Measurements from ENCODE around the gene ACSBG1. TPM values are rescaled to one million over a fixed set of nuclear protein-coding genes. Genes with fewer than 3 reads are reported as not detected.
A peak's percentile ranks its signal among the peaks of the same experiment; 100 is the strongest.

ACSBG1 gene
- total and polyA plus RNA-seq, 2 of the 8 experiments (the other 6 are each of a cell fraction or from before 2014, with no cell fraction given) = 5.4 to 7.1 TPM

DNA sequence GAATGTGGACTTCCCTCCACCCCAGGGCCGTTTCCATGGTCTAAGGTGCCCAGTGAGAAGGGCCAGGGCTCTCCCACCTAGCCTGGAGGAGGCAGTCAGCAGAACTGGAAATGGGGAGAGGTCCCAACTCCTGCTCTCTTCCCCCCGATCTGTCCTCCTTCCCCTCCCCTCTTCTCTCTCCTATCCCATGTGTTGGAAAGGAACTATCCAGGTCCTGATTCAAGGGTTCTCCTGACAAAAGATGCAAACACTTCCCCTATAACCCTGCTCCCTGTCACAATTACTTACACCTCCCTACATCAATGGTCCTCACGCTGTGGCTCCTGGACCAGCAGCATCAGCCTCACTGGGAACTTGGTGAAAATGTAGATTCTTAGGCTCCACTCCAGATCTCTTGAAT lies 109.1 kb downstream of the ACSBG1 start:
- Histone ChIP-seq H2BK120ac (replicated peaks; ENCODE audit: low read depth, low read length) (no peak overlapping the region), H3K27ac (ENCODE audit: low read depth, low read length) (no peak overlapping the region), H3K9ac (replicated peaks in 1 of 4; ENCODE audit: extremely low read depth in 1 of 4, low read depth in 3 of 4, low read length in 3 of 4) (no peak overlapping the region), H3K4me2 (ENCODE audit: insufficient read depth in 1 of 2, low read depth in 2 of 2, low read length in 2 of 2) (no peak overlapping the region), H3K23ac (ENCODE audit: insufficient read length) (no peak overlapping the region), H3K36me3 (ENCODE audit: control insufficient read depth in 2 of 4, insufficient read depth in 4 of 4, low read length in 3 of 4) (no peaks in the 10 kb centered on the region), H3K79me2 (ENCODE audit: control insufficient read depth in 1 of 2, insufficient read depth in 2 of 2, low read length in 2 of 2) (no peaks in the 10 kb centered on the region), H4K91ac (replicated peaks; ENCODE audit: insufficient read length, low read length) (no peak overlapping the region), H4K5ac (ENCODE audit: insufficient read length, low read depth, low read length) (no peak overlapping the region), H3K23me2 (ENCODE audit: low read depth, low read length) (0 out of 2 replicates have a peak, but pooled peaks cover 2% of the 10 kb centered on the region), H3K4ac (replicated peaks; ENCODE audit: insufficient read length, low read depth, low read length) (no peak overlapping the region), H2BK15ac (ENCODE audit: low read length) (no peak overlapping the region), H3K4me3 (ENCODE audit: extremely low read depth in 1 of 4, insufficient read depth in 2 of 4, low read depth in 3 of 4, low read length in 4 of 4) (no peak overlapping the region), H2AK5ac (ENCODE audit: low read depth, low read length) (no peak overlapping the region), H3K18ac (ENCODE audit: extremely low read depth, low read length) (no peak overlapping the region), H3K56ac (replicated peaks; ENCODE audit: insufficient read length, low read depth, low read length) (no peak overlapping the region), H3K14ac (ENCODE audit: insufficient read length) (no peak overlapping the region), H3K4me1 (replicated peaks in 1 of 4; ENCODE audit: control insufficient read depth in 3 of 4, insufficient read depth in 4 of 4, low read length in 3 of 4) (peaks cover 0 to 21% (median 19%) of the 10 kb centered on the region in 4 experiments; a peak in 6 of 7 replicates), H2AFZ (ENCODE audit: low read length) (no peak overlapping the region), H4K8ac (ENCODE audit: extremely low read depth, insufficient read depth, low read length) (no peak overlapping the region), H3K79me1 (ENCODE audit: low read depth, low read length) (peaks cover 8% of the 10 kb centered on the region), H4K20me1 (replicated peaks in 1 of 2; ENCODE audit: control insufficient read depth in 1 of 2, insufficient read depth in 2 of 2, low read length in 2 of 2) (peaks cover 0 to 2% of the 10 kb centered on the region in 2 experiments), H3K9me3 (ENCODE audit: insufficient read depth in 2 of 2, low read depth in 1 of 2, low read length in 1 of 2) (no peaks in the 10 kb centered on the region), H2BK12ac (ENCODE audit: low read depth, low read length) (no peak overlapping the region), H3K27me3 (replicated peaks in 1 of 4; ENCODE audit: control insufficient read depth in 3 of 4, extremely low read depth in 1 of 4, insufficient read depth in 3 of 4, low read length in 3 of 4) (no peaks in the 10 kb centered on the region; a peak in 1 of 7 replicates), H2BK5ac (ENCODE audit: low read depth, low read length) (no peak overlapping the region), H2BK20ac (ENCODE audit: low read length) (no peak overlapping the region)
- FAIRE-seq (no peak), DNase-seq (ENCODE audit: low read depth in 1 of 2, low spot score in 2 of 2) (no peak)
- ChIA-PET POLR2A (ENCODE audit: partially characterized antibody) (no interaction called here), CTCF (ENCODE audit: partially characterized antibody) (no interaction called here)
- 80% methylated on average over 3 of the region's 3 CpGs; no CpG with 5 or more reads in 1 of the 2 experiments for WGBS, 2 experiments (ENCODE audit: extremely low coverage in 1 of 2, insufficient coverage in 1 of 2, insufficient read length in 1 of 2, insufficient replicate concordance in 2 of 2, low coverage in 1 of 2, low lambda C conversion rate in 2 of 2, missing lambda C conversion rate in 1 of 2)
- TF ChIP-seq POU5F1 (IDR thresholded peaks at IDR 0.05; ENCODE audit: low read depth, low read length) (no peak), SIN3A (conservative IDR thresholded peaks at IDR 0.05 in 1 of 2, IDR thresholded peaks at IDR 0.05 in 1 of 2; ENCODE audit: low read depth in 1 of 2, low read length in 2 of 2) (peak in 1 of 2 experiments; percentile 74; a peak in 1 of 4 replicates)

Measured in H1 (cell line).